ENCODE results near the gene SRI. TPM values are rescaled to one million over a fixed set of nuclear protein-coding genes. Genes with fewer than 3 reads are reported as not detected.

Gene SRI
- total RNA-seq, 4 donors from 2014 or later = 12.3 to 33.1 (median 17.3) TPM

- intact Hi-C loops (cut with DNase I; ENCODE audit: low total_unique reads) (loop anchor here (10.0 kb wide), 1 partner anchor 115 kb away; no protein-coding TSS in a partner anchor), in situ Hi-C loops (cut with MboI; ENCODE audit: low sequenced_read_pairs in 4 of 4) (loop anchor here in 2 of 4 donors (10.0 kb wide), 1 partner anchor 125 kb away; no protein-coding TSS in a partner anchor)
- Histone ChIP-seq H3K36me3 (no peaks in the 10 kb centered on the region), H3K4me3 (no peak overlapping the region), H3K27me3 (no peaks in the 10 kb centered on the region), H3K27ac (no peak overlapping the region), H3K4me1 (no peaks in the 10 kb centered on the region), H3K9me3 (no peaks in the 10 kb centered on the region)
- ATAC-seq = no peak
- DNase-seq = no peak
- no peak for TF ChIP-seq POLR2A (IDR thresholded peaks at IDR 0.05)
- TF ChIP-seq, protein P1, sequence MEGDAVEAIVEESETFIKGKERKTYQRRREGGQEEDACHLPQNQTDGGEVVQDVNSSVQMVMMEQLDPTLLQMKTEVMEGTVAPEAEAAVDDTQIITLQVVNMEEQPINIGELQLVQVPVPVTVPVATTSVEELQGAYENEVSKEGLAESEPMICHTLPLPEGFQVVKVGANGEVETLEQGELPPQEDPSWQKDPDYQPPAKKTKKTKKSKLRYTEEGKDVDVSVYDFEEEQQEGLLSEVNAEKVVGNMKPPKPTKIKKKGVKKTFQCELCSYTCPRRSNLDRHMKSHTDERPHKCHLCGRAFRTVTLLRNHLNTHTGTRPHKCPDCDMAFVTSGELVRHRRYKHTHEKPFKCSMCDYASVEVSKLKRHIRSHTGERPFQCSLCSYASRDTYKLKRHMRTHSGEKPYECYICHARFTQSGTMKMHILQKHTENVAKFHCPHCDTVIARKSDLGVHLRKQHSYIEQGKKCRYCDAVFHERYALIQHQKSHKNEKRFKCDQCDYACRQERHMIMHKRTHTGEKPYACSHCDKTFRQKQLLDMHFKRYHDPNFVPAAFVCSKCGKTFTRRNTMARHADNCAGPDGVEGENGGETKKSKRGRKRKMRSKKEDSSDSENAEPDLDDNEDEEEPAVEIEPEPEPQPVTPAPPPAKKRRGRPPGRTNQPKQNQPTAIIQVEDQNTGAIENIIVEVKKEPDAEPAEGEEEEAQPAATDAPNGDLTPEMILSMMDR (IDR thresholded peaks at IDR 0.05 in 4 of 5, conservative IDR thresholded peaks at IDR 0.05 in 1 of 5) = no peak
Measured at GRCh38 chr7:88239852-88240251, 20.0 kb upstream of the SRI start.

- ATAC-seq (no peak), DNase-seq (no peak)
- Histone ChIP-seq H3K4me3 (no peak overlapping the region), H3K9me3 (no peaks in the 10 kb centered on the region), H3K4me1 (no peaks in the 10 kb centered on the region), H3K27me3 (no peaks in the 10 kb centered on the region), H3K36me3 (no peaks in the 10 kb centered on the region), H3K27ac (no peak overlapping the region)
- in situ Hi-C loops (cut with MboI; ENCODE audit: low sequenced_read_pairs in 4 of 4) = no loop called here
- intact Hi-C loops (cut with DNase I; ENCODE audit: low total_unique reads) = no loop called here
- TF ChIP-seq, protein P1 (IDR thresholded peaks at IDR 0.05 in 4 of 5, conservative IDR thresholded peaks at IDR 0.05 in 1 of 5) = no peak
- no peak for TF ChIP-seq POLR2A (IDR thresholded peaks at IDR 0.05)
Measured at GRCh38 chr7:88233828-88234227, 14.0 kb upstream of the SRI start.

DNA sequence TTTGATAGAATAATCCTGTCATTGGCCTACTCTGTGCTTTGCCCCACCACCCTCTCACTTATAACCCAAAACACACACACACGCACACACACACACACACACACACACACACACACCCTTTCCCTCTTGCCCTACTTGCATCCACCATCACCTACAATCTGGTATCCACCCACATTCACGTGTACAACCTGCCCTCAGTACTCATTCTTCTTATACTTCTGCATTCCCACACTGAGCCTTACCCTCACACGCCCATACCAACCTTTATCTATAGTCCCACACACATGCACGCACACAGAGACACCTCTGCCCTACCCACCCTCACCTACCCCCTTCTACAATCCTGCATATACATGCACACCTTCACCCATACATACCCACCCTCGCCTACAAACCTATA lies 10.8 kb upstream of the SRI start:
- no peak for DNase-seq
- Histone ChIP-seq H3K4me1 (no peaks in the 10 kb centered on the region), H3K27me3 (no peaks in the 10 kb centered on the region), H3K36me3 (no peaks in the 10 kb centered on the region), H3K4me3 (no peak overlapping the region), H3K27ac (no peak overlapping the region), H3K9me3 (no peaks in the 10 kb centered on the region)
- in situ Hi-C loops (cut with MboI; ENCODE audit: low sequenced_read_pairs in 4 of 4) (no loop called here), intact Hi-C loops (cut with DNase I; ENCODE audit: low total_unique reads) (no loop called here)
- no peak for TF ChIP-seq POLR2A (IDR thresholded peaks at IDR 0.05)
- TF ChIP-seq, protein P1 (IDR thresholded peaks at IDR 0.05 in 4 of 5, conservative IDR thresholded peaks at IDR 0.05 in 1 of 5) = no peak
- ATAC-seq = no peak

DNA sequence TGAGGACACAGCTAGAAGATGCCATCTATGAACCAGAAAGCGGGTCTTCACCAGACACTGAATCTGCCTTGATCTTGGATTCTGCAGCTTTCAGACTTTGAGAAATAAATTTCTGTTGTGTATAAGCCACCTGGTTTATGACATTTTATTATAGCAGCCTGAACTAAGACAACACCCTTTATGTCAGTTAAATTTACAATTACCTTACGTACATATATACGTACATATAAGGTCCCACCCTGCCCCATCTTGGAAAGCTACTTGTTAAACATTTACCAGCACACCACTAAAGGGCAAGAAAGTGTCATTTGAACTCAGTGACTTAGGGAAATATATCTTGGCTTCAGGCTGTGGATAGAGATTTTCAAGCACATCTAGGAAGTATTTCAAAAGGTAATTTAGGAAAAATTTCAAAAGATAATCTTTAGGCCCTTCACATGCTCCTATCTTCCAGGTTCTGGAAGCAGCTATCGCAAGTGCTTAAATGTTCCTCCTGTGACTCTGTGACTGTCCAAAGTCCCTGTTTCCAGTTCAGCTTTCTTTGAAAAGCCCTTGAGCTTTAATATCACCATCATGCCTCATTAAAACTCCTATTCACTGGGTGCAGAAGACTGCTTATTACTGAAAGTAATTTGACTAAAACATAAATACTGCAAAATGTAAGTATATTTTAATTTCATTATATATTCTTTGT lies 9.6 kb upstream of the SRI start:
- Histone ChIP-seq H3K27me3 (no peaks in the 10 kb centered on the region), H3K4me3 (no peak overlapping the region), H3K36me3 (no peaks in the 10 kb centered on the region), H3K27ac (no peak overlapping the region), H3K4me1 (no peaks in the 10 kb centered on the region), H3K9me3 (no peaks in the 10 kb centered on the region)
- intact Hi-C loops (cut with DNase I; ENCODE audit: low total_unique reads) (no loop called here), in situ Hi-C loops (cut with MboI; ENCODE audit: low sequenced_read_pairs in 4 of 4) (no loop called here)
- TF ChIP-seq POLR2A (IDR thresholded peaks at IDR 0.05) = no peak
- TF ChIP-seq, protein P1 (IDR thresholded peaks at IDR 0.05 in 4 of 5, conservative IDR thresholded peaks at IDR 0.05 in 1 of 5) = no peak
- ATAC-seq (no peak), DNase-seq (no peak)

Data from gastrocnemius medialis (tissue), 4 donors.